C4-2B (cell line): Measurements from ENCODE around the gene DHDH.

Experiments used
- ZFX ChIP-seq: fragments of 450-650 bp; IDR thresholded peaks from 2 replicates; pipeline ENCODE4 v1.6.1; 2017
- TF ChIP-seq, protein P1 (sequence below): fragments of 450-650 bp; conservative IDR thresholded peaks from 2 replicates; pipeline ENCODE4 v1.5.1; 2017; ENCODE audit warnings: mild to moderate bottlenecking

DNA sequence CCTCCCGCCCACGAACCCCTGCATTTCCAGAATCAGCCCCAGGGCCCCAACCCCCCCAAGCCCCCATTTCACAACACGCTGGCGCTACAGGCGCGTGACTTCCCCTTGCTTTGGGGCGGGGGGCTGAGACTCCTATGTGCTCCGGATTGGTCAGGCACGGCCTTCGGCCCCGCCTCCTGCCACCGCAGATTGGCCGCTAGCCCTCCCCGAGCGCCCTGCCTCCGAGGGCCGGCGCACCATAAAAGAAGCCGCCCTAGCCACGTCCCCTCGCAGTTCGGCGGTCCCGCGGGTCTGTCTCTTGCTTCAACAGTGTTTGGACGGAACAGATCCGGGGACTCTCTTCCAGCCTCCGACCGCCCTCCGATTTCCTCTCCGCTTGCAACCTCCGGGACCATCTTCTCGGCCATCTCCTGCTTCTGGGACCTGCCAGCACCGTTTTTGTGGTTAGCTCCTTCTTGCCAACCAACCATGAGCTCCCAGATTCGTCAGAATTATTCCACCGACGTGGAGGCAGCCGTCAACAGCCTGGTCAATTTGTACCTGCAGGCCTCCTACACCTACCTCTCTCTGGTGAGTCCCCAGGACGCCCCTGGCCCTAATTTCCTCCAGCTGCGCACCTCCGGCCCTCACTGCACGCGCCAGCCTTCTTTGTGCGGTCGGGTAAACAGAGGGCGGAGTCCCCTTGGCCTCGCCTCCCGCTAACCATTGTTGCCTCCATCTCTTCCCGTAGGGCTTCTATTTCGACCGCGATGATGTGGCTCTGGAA is 31.7 kb downstream of the DHDH start, which contains the start of gene FTL:
- TF ChIP-seq ZFX = no peak
- TF ChIP-seq, protein P1, sequence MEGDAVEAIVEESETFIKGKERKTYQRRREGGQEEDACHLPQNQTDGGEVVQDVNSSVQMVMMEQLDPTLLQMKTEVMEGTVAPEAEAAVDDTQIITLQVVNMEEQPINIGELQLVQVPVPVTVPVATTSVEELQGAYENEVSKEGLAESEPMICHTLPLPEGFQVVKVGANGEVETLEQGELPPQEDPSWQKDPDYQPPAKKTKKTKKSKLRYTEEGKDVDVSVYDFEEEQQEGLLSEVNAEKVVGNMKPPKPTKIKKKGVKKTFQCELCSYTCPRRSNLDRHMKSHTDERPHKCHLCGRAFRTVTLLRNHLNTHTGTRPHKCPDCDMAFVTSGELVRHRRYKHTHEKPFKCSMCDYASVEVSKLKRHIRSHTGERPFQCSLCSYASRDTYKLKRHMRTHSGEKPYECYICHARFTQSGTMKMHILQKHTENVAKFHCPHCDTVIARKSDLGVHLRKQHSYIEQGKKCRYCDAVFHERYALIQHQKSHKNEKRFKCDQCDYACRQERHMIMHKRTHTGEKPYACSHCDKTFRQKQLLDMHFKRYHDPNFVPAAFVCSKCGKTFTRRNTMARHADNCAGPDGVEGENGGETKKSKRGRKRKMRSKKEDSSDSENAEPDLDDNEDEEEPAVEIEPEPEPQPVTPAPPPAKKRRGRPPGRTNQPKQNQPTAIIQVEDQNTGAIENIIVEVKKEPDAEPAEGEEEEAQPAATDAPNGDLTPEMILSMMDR = no peak
